ENCODE measurements around the gene ICA1L.

DNA sequence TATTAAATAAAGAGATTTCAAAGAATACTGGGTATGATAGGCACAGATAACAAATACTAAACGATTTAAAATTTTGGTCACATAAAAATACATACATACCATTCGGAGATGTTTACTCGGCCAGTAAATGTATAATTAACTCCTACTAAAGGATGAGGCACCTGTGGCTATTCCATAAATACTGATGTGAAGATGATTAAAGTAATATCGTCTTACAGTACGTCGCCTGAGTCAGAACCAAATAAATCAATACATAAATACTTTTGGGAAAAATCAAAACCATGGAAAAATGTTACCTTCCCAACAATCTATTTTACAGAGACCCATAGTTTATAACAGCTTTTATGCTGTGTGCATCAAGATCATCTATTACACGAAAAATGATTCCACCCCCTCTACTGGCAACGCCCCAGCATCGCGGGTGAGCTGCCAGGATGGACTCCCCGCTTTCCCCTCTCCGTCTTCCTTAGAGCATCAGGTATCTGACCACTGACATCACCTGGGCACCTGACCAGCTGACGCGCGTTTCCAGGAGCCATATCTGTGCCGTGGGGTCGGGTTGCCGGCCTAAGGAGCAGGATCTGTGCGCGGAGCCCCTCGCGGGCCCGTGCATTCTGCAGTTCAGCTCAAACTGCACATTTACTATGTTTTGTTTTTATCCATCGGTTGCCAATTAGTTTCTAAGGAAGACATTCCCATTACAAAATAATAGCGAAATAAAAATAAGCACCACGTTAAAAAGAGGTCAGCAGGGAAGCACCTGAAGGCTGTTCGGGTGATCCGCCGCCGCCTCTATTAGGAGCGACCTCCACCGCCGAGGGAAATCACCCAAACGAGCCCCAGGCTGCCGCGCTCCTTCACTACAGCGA, 901 bp downstream of the ICA1L start:
- TF ChIP-seq EZH2 (IDR thresholded peaks at IDR 0.05; ENCODE audit: low read depth): no peak
- TF ChIP-seq, protein P1, sequence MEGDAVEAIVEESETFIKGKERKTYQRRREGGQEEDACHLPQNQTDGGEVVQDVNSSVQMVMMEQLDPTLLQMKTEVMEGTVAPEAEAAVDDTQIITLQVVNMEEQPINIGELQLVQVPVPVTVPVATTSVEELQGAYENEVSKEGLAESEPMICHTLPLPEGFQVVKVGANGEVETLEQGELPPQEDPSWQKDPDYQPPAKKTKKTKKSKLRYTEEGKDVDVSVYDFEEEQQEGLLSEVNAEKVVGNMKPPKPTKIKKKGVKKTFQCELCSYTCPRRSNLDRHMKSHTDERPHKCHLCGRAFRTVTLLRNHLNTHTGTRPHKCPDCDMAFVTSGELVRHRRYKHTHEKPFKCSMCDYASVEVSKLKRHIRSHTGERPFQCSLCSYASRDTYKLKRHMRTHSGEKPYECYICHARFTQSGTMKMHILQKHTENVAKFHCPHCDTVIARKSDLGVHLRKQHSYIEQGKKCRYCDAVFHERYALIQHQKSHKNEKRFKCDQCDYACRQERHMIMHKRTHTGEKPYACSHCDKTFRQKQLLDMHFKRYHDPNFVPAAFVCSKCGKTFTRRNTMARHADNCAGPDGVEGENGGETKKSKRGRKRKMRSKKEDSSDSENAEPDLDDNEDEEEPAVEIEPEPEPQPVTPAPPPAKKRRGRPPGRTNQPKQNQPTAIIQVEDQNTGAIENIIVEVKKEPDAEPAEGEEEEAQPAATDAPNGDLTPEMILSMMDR (conservative IDR thresholded peaks at IDR 0.05): peak; percentile 53

Data from PC-9 (cell line).